HG03460 (cell line): ENCODE results near the gene SHC1.
A peak's percentile ranks its signal among the peaks of the same experiment; 100 is the strongest.
"Not testable (repeated sequence)": the region's sequence is repeated elsewhere in the genome, so short reads cannot be mapped to it uniquely, and the experiment has no call there.

Experiments
- ATAC-seq: cut with Tn5 transposase; IDR thresholded peaks from one replicate; pipeline ENCODE4 v1.9.1; 2021; ENCODE audit not compliant: unreplicated experiment

SHC1 gene

GRCh38 chr1:154996966-154997701 lies 26.6 kb upstream of the SHC1 start:
- no peak for ATAC-seq

GRCh38 chr1:154995301-154995983 lies 24.9 kb upstream of the SHC1 start:
- not testable (repeated sequence) for ATAC-seq

- ATAC-seq, result no peak
Observed at GRCh38 chr1:154994591-154994990, 24.0 kb upstream of the SHC1 start.

- ATAC-seq, result no peak
Observed at GRCh38 chr1:154994269-154994587, 23.7 kb upstream of the SHC1 start.

GRCh38 chr1:154993572-154994268 lies 23.2 kb upstream of the SHC1 start, which contains the start of gene LENEP:
Gene LENEP, plus strand, starts transcription at chr1:154993586. Its CDS starts 22 bp downstream, at chr1:154993608.
- ATAC-seq, result no peak

- ATAC-seq, result no peak
Observed at GRCh38 chr1:154992721-154993571, 22.4 kb upstream of the SHC1 start.

- no peak for ATAC-seq
Observed at GRCh38 chr1:154990276-154990675, 19.7 kb upstream of the SHC1 start.

GRCh38 chr1:154989195-154989860 lies 18.8 kb upstream of the SHC1 start:
- no peak for ATAC-seq

GRCh38 chr1:154988058-154988954 lies 17.8 kb upstream of the SHC1 start:
- ATAC-seq, result no peak

- ATAC-seq, result no peak
Observed at GRCh38 chr1:154987326-154987725, 16.8 kb upstream of the SHC1 start.

- not testable (repeated sequence) for ATAC-seq
Observed at GRCh38 chr1:154986736-154987135, 16.2 kb upstream of the SHC1 start.

GRCh38 chr1:154983776-154984466 lies 13.4 kb upstream of the SHC1 start:
- ATAC-seq, result no peak

GRCh38 chr1:154982897-154983648 lies 12.5 kb upstream of the SHC1 start, which contains the start of gene FLAD1:
Gene FLAD1, plus strand, starts transcription at chr1:154983344. Its CDS starts 351 bp downstream, at chr1:154983695.
- peak; percentile 99 for ATAC-seq

GRCh38 chr1:154982341-154982740 lies 11.8 kb upstream of the SHC1 start:
- no peak for ATAC-seq

- ATAC-seq, result no peak
Observed at GRCh38 chr1:154978360-154978759, 7.8 kb upstream of the SHC1 start.

GRCh38 chr1:154977762-154978161 lies 7.2 kb upstream of the SHC1 start:
- ATAC-seq, result not testable (repeated sequence)

- ATAC-seq, result no peak
Observed at GRCh38 chr1:154975409-154976059, 5.0 kb upstream of the SHC1 start.
